ENCODE data around the gene CDC42BPG. TPM values are rescaled to one million over a fixed set of nuclear protein-coding genes. Genes with fewer than 3 reads are reported as not detected.

The CDC42BPG gene
- total RNA-seq, 1 donor from 2014 or later: 0.82 TPM

Other genes with a start within 250 kb of the CDC42BPG start
- gene NRXN2, start 121.5 kb downstream of the CDC42BPG start, total RNA-seq: 0.05 and 0.09 TPM in 2 replicates
- 276 and 280 TPM in 2 replicates for gene RASGRP2, start 100.5 kb downstream of the CDC42BPG start, total RNA-seq
- gene PYGM, start 84.7 kb downstream of the CDC42BPG start, total RNA-seq: 4.0 and 4.3 TPM in 2 replicates
- gene SF1, start 66.1 kb downstream of the CDC42BPG start, total RNA-seq: 492 and 527 TPM in 2 replicates
- 72.5 and 79.7 TPM in 2 replicates for gene MAP4K2, start 41.4 kb downstream of the CDC42BPG start, total RNA-seq
- 31.5 and 33.1 TPM in 2 replicates for gene MEN1, start 34.1 kb downstream of the CDC42BPG start, total RNA-seq
- 106 TPM in 2 replicates for gene EHD1, start 34.0 kb upstream of the CDC42BPG start, total RNA-seq
- 19.6 and 20.9 TPM in 2 replicates for gene ATG2A, start 72.6 kb upstream of the CDC42BPG start, total RNA-seq
- 7.5 and 8.9 TPM in 2 replicates for gene PPP2R5B, start 80.0 kb upstream of the CDC42BPG start, total RNA-seq
- gene GPHA2, start 91.2 kb upstream of the CDC42BPG start, total RNA-seq: not detected in 2 replicates
- not detected in 2 replicates for gene MAJIN, start 127.5 kb upstream of the CDC42BPG start, total RNA-seq
- not detected in 2 replicates for gene BATF2, start 152.3 kb upstream of the CDC42BPG start, total RNA-seq
- 60.1 and 65.7 TPM in 2 replicates for gene ARL2, start 169.5 kb upstream of the CDC42BPG start, total RNA-seq
- gene SNX15, start 182.8 kb upstream of the CDC42BPG start, total RNA-seq: 27.7 and 27.8 TPM in 2 replicates
- 23.0 and 24.0 TPM in 2 replicates for gene SAC3D1, start 196.6 kb upstream of the CDC42BPG start, total RNA-seq
- gene NAALADL1, start 213.9 kb upstream of the CDC42BPG start, total RNA-seq: 8.5 and 9.8 TPM in 2 replicates
- gene CDCA5, start 239.4 kb upstream of the CDC42BPG start, total RNA-seq: 91.5 and 93.2 TPM in 2 replicates
- 29.5 and 31.7 TPM in 2 replicates for gene ZFPL1, start 239.6 kb upstream of the CDC42BPG start, total RNA-seq